K562 (cell line): ENCODE measurements around the gene TYROBP. TPM values are rescaled to one million over a fixed set of nuclear protein-coding genes. Genes with fewer than 3 reads are reported as not detected.

Source experiments
- CEBPB ChIP-seq: fragments of 450-650 bp; IDR thresholded peaks from 2 replicates; pipeline ENCODE4 v1.6.1; 2016; ENCODE audit warnings: missing genetic modification characterization, missing compliant biosample characterization
- CSDE1 ChIP-seq, 2 experiments: fragments of 450-650 bp; IDR thresholded peaks; 2 replicates each; pipeline ENCODE4 v1.6.1; 2016; ENCODE audit warnings: mild to moderate bottlenecking in 1 of 2
- ETS2 ChIP-seq: IDR thresholded peaks from 2 replicates; pipeline ENCODE4 v1.6.1; 2016; ENCODE audit warnings: borderline replicate concordance, missing genetic modification characterization, mild to moderate bottlenecking, moderate library complexity, missing compliant biosample characterization; ENCODE audit not compliant: poor library complexity, severe bottlenecking
- NKRF ChIP-seq: fragments of 450-650 bp; IDR thresholded peaks from 2 replicates; pipeline ENCODE4 v1.6.1; 2016; ENCODE audit warnings: borderline replicate concordance
- NRF1 ChIP-seq, 2 experiments: fragments of 450-650 bp; IDR thresholded peaks in 1 of 2; conservative IDR thresholded peaks in 1 of 2; 2 replicates each; pipeline ENCODE4 v1.6.1; 2014; ENCODE audit warnings: mild to moderate bottlenecking in 2 of 2
- PKNOX1 ChIP-seq: fragments of 450-650 bp; IDR thresholded peaks from 2 replicates; pipeline ENCODE4 v1.6.1; 2016
- POLR2AphosphoS5 ChIP-seq: IDR thresholded peaks from 2 replicates; pipeline ENCODE4 v1.6.1; 2011; ENCODE audit warnings: mild to moderate bottlenecking, low read depth, low read length, moderate library complexity; ENCODE audit not compliant: control insufficient read depth, insufficient read depth
- TAF1 ChIP-seq: IDR thresholded peaks from 2 replicates; pipeline ENCODE4 v1.6.1; 2011; ENCODE audit warnings: mild to moderate bottlenecking, low read length, moderate library complexity; ENCODE audit not compliant: insufficient read depth, control insufficient read depth, severe bottlenecking; ENCODE audit errors: extremely low read depth
- TBL1XR1 ChIP-seq, 2 experiments: IDR thresholded peaks; 2 replicates each; pipeline ENCODE4 v1.6.1; 2012; ENCODE audit warnings: improper control_type of control experiment in 2 of 2, low read length in 2 of 2, mild to moderate bottlenecking in 1 of 2
- TFAP4 ChIP-seq: sonication (generic); formaldehyde crosslinking; IDR thresholded peaks from 2 replicates; pipeline ENCODE4 v1.8.0; 2022; ENCODE audit warnings: missing genetic modification reagents, mild to moderate bottlenecking, moderate library complexity, borderline replicate concordance
- ZBTB40 ChIP-seq, 2 experiments: fragments of 450-650 bp in 1 of 2; sonication (generic) in 1 of 2; formaldehyde crosslinking in 1 of 2; IDR thresholded peaks; 2 replicates each; pipeline versions ENCODE4 v1.7.1 to v1.9.0; 2016 to 2022; ENCODE audit warnings: inconsistent platforms in 1 of 2, mild to moderate bottlenecking in 1 of 2, missing genetic modification reagents in 1 of 2
- ZNF143 ChIP-seq: sonication (generic); formaldehyde crosslinking; IDR thresholded peaks from 2 replicates; pipeline ENCODE4 v1.9.0; 2022; ENCODE audit warnings: mild to moderate bottlenecking, missing genetic modification reagents
- polyA plus RNA-seq, 8 experiments: library from polyadenylated mRNA; depleted of rRNA in 4 of 8; stranded (reverse) in 5 of 8; unstranded in 3 of 8; fragments of >200 nt; fragmentation: Nextera tagmentation in 2 of 8; fragmentation: Illumina TruSeq in 1 of 8; extraction: Ambion mirVana in 2 of 8; extraction: Trizol in 1 of 8; gene quantifications; 2 replicates each; pipeline versions ENCODE4 v1.2.1 to v1.2.3, GENCODE V29; 2011 to 2014; ENCODE audit warnings: inconsistent platforms in 1 of 8, missing spikeins in 1 of 8
- total RNA-seq, 7 experiments: library from RNA; depleted of rRNA in 6 of 7; stranded (reverse); fragments of >200 nt in 6 of 7; fragmentation: Illumina TruSeq in 2 of 7; extraction: Trizol in 2 of 7; gene quantifications; 2 replicates each; pipeline versions ENCODE4 v1.2.1 to v1.2.3, GENCODE V29; 2011 to 2021; ENCODE audit warnings: low replicate concordance in 1 of 7

The TYROBP gene
- total and polyA plus RNA-seq, 9 of the 15 experiments (the other 6 are each of a cell fraction or from before 2014, with no cell fraction given) = 0.72 to 8.2 (median 2.4) TPM

- TF ChIP-seq CEBPB (no peak), TBL1XR1 (IDR thresholded peaks at IDR 0.05; ENCODE audit: low read length in 2 of 2) (0 out of 4 replicates have a peak, but pooled peaks of 1 of the 2 experiments have one; percentile 12), NKRF (no peak), ZBTB40 (IDR thresholded peaks at IDR 0.05) (peak; percentile 76), ZBTB40 (CRISPR knock-in tag; IDR thresholded peaks at IDR 0.05) (no peak), TAF1 (peak; percentile 61), POLR2AphosphoS5 (0 out of 2 replicates have a peak, but pooled peaks have one; percentile 18), CSDE1 (IDR thresholded peaks at IDR 0.05) (no peak), PKNOX1 (peak; percentile 36; the same call in 1 of the 2 replicates), TFAP4 (CRISPR knock-in tag) (peak; percentile 52; the same call in 1 of the 2 replicates), NRF1 (conservative IDR thresholded peaks at IDR 0.05 in 1 of 2, IDR thresholded peaks at IDR 0.05 in 1 of 2) (peak; percentile 92 to 93), ZNF143 (no peak), ETS2 (no peak)
These were observed 4.4 kb downstream of the TYROBP start (continued) for GRCh38 chr19:35903550-35904179.
